Body of pancreas (tissue), 4 donors: Measurements from ENCODE around the gene GHRHR.

Experiments
- POLR2A ChIP-seq, 3 donors: fragments of 450-650 bp; IDR thresholded peaks; one replicate each; pipeline ENCODE4 v1.6.1; 2016; ENCODE audit warnings: antibody characterized with exemption in 3 of 3, mild to moderate bottlenecking in 2 of 3
- TF ChIP-seq, protein P1 (sequence below), 7 experiments: fragments of 450-650 bp in 4 of 7; fragments of 200-600 bp in 3 of 7; sonication (generic) in 3 of 7; IDR thresholded peaks; one replicate each; pipeline ENCODE4 v1.5.1; 2016 to 2019; ENCODE audit warnings: antibody characterized with exemption in 7 of 7

GRCh38 chr7:30933124-30933974 lies 30.4 kb upstream of the GHRHR start:
- TF ChIP-seq, protein P1, sequence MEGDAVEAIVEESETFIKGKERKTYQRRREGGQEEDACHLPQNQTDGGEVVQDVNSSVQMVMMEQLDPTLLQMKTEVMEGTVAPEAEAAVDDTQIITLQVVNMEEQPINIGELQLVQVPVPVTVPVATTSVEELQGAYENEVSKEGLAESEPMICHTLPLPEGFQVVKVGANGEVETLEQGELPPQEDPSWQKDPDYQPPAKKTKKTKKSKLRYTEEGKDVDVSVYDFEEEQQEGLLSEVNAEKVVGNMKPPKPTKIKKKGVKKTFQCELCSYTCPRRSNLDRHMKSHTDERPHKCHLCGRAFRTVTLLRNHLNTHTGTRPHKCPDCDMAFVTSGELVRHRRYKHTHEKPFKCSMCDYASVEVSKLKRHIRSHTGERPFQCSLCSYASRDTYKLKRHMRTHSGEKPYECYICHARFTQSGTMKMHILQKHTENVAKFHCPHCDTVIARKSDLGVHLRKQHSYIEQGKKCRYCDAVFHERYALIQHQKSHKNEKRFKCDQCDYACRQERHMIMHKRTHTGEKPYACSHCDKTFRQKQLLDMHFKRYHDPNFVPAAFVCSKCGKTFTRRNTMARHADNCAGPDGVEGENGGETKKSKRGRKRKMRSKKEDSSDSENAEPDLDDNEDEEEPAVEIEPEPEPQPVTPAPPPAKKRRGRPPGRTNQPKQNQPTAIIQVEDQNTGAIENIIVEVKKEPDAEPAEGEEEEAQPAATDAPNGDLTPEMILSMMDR (IDR thresholded peaks at IDR 0.05) = no peak
- no peak for TF ChIP-seq POLR2A (IDR thresholded peaks at IDR 0.05)
